Astrocyte (in vitro differentiated cells and primary cell): ENCODE results near the gene TIMMDC1. TPM values are rescaled to one million over a fixed set of nuclear protein-coding genes. Genes with fewer than 3 reads are reported as not detected.

Experiments
- DNase-seq: peaks from one replicate; pipeline ENCODE4 v3.0.0-alpha.2; 2010; ENCODE audit warnings: low read depth
- FAIRE-seq: peaks from 2 replicates; lab custom pipeline; 2011; peaks lifted over from hg19 to GRCh38; lab: Jason Lieb, UNC
- H2AFZ ChIP-seq: 2 replicates; pipeline ENCODE4 v1.6.0; 2012; ENCODE audit warnings: low read depth, low read length, inconsistent platforms
- H3K27ac ChIP-seq: 2 replicates; pipeline ENCODE4 v1.5.1; 2011; ENCODE audit warnings: low read depth, low read length, inconsistent platforms
- H3K27me3 ChIP-seq: 2 replicates; pipeline ENCODE4 v1.6.0; 2011; ENCODE audit warnings: low read length, inconsistent platforms; ENCODE audit not compliant: insufficient read depth
- H3K36me3 ChIP-seq: 2 replicates; pipeline ENCODE4 v1.5.1; 2011; ENCODE audit warnings: low read length, inconsistent platforms; ENCODE audit not compliant: insufficient read depth
- H3K4me1 ChIP-seq: 2 replicates; pipeline ENCODE4 v1.5.1; 2011; ENCODE audit warnings: low read length, inconsistent platforms; ENCODE audit not compliant: insufficient read depth
- H3K4me2 ChIP-seq: 2 replicates; pipeline ENCODE4 v1.6.0; 2012; ENCODE audit warnings: low read length, inconsistent platforms
- H3K4me3 ChIP-seq: 2 replicates; pipeline ENCODE4 v1.5.1; 2011; ENCODE audit warnings: low read depth, mild to moderate bottlenecking, low read length, inconsistent platforms; ENCODE audit not compliant: insufficient read depth
- H3K79me2 ChIP-seq: 2 replicates; pipeline ENCODE4 v1.6.0; 2012; ENCODE audit warnings: mild to moderate bottlenecking, low read length, inconsistent platforms; ENCODE audit not compliant: insufficient read depth
- H3K9ac ChIP-seq: 2 replicates; pipeline ENCODE4 v1.6.0; 2012; ENCODE audit warnings: mild to moderate bottlenecking, low read length, inconsistent platforms
- H3K9me3 ChIP-seq: 2 replicates; pipeline ENCODE4 v1.5.1; 2012; ENCODE audit warnings: low read depth, mild to moderate bottlenecking, low read length, inconsistent platforms; ENCODE audit not compliant: insufficient read depth
- H4K20me1 ChIP-seq: 2 replicates; pipeline ENCODE4 v1.6.0; 2012; ENCODE audit warnings: low read length, inconsistent platforms; ENCODE audit not compliant: insufficient read depth
- H3K27ac Mint-ChIP-seq: one replicate; pipeline ENCODE4 v1.8.0; 2021; ENCODE audit warnings: mild to moderate bottlenecking, mixed read lengths; ENCODE audit not compliant: unreplicated experiment
- H3K27me3 Mint-ChIP-seq: one replicate; pipeline ENCODE4 v1.8.0; 2021; ENCODE audit warnings: low read depth, mixed read lengths; ENCODE audit not compliant: unreplicated experiment
- H3K36me3 Mint-ChIP-seq: one replicate; pipeline ENCODE4 v1.8.0; 2021; ENCODE audit warnings: low read depth, mixed read lengths; ENCODE audit not compliant: unreplicated experiment
- H3K4me1 Mint-ChIP-seq: one replicate; pipeline ENCODE4 v1.8.0; 2021; ENCODE audit warnings: low read depth, mixed read lengths; ENCODE audit not compliant: unreplicated experiment
- H3K4me3 Mint-ChIP-seq: one replicate; pipeline ENCODE4 v1.8.0; 2021; ENCODE audit warnings: mild to moderate bottlenecking, moderate library complexity, mixed read lengths; ENCODE audit not compliant: unreplicated experiment
- H3K9me3 Mint-ChIP-seq: one replicate; pipeline ENCODE4 v1.8.0; 2021; ENCODE audit warnings: mild to moderate bottlenecking, mixed read lengths; ENCODE audit not compliant: unreplicated experiment
- CTCF ChIP-seq: IDR thresholded peaks from 2 replicates; pipeline ENCODE4 v1.5.1; 2011; ENCODE audit warnings: low read depth, mild to moderate bottlenecking, inconsistent platforms, low read length, moderate library complexity; ENCODE audit not compliant: insufficient read depth
- EZH2 ChIP-seq: IDR thresholded peaks from 2 replicates; pipeline ENCODE4 v1.6.1; 2012; ENCODE audit warnings: mild to moderate bottlenecking, low read length, inconsistent platforms; ENCODE audit not compliant: insufficient read depth
- total RNA-seq: library from RNA; stranded (reverse); gene quantifications from 2 replicates; pipeline ENCODE4 v1.2.1, GENCODE V29; 2021

Gene TIMMDC1
- total RNA-seq, 1 donor from 2014 or later: 109 TPM

- peaks cover 18% of the 10 kb centered on the region for H3K4me1 ChIP-seq
- Mint-ChIP-seq H3K4me1 (peaks cover 15% of the 10 kb centered on the region), H3K27me3 (no peaks in the 10 kb centered on the region), H3K4me3 (no peak overlapping the region), H3K9me3 (no peaks in the 10 kb centered on the region), H3K36me3 (peaks cover 15% of the 10 kb centered on the region), H3K27ac (no peak overlapping the region)
- TF ChIP-seq EZH2 (no peak), CTCF (no peak)
- H3K79me2 ChIP-seq: peaks cover 96% of the 10 kb centered on the region
- no peaks in the 10 kb centered on the region for H3K27me3 ChIP-seq
- peaks cover 82% of the 10 kb centered on the region for H4K20me1 ChIP-seq
- H3K4me2 ChIP-seq: no peak overlapping the region
- no peak overlapping the region for H3K9ac ChIP-seq
- H3K9me3 ChIP-seq: no peaks in the 10 kb centered on the region
- FAIRE-seq: no peak
- H3K4me3 ChIP-seq: no peak overlapping the region
- H2AFZ ChIP-seq: no peak overlapping the region
- no peak overlapping the region for H3K27ac ChIP-seq
- peaks cover 71% of the 10 kb centered on the region for H3K36me3 ChIP-seq
- no peak for DNase-seq
Observed at GRCh38 chr3:119457246-119457645, 41.1 kb upstream of the TIMMDC1 start.

GRCh38 chr3:119463171-119464169, 34.9 kb upstream of the TIMMDC1 start, which contains the start of gene TMEM39A:
TMEM39A (minus strand) TSS chr3:119463615; CDS start chr3:119462074, 1,541 bp downstream.
- H3K27me3 ChIP-seq: no peaks in the 10 kb centered on the region
- TF ChIP-seq EZH2: no peak
- TF ChIP-seq CTCF: no peak
- no peaks in the 10 kb centered on the region for H3K9me3 Mint-ChIP-seq
- H3K4me3 ChIP-seq: peak within 1 kb of the TSS; percentile 98
- H4K20me1 ChIP-seq: peaks cover 28% of the 10 kb centered on the region
- peak within 1 kb of the TSS; percentile 98 for H3K27ac ChIP-seq
- peaks cover 8% of the 10 kb centered on the region for H3K36me3 Mint-ChIP-seq
- H3K4me3 Mint-ChIP-seq: peak within 1 kb of the TSS; percentile 100
- no peaks in the 10 kb centered on the region for H3K27me3 Mint-ChIP-seq
- peak within 1 kb of the TSS; percentile 86 for H3K4me2 ChIP-seq
- FAIRE-seq (peak; percentile 43), DNase-seq (peak; percentile 93)
- peaks cover 28% of the 10 kb centered on the region for H3K4me1 ChIP-seq
- H3K36me3 ChIP-seq: peaks cover 27% of the 10 kb centered on the region
- peak within 1 kb of the TSS; percentile 100 for H3K9ac ChIP-seq
- H3K4me1 Mint-ChIP-seq: peaks cover 24% of the 10 kb centered on the region
- H3K9me3 ChIP-seq: no peaks in the 10 kb centered on the region
- peak within 1 kb of the TSS; percentile 99 for H3K27ac Mint-ChIP-seq
- H2AFZ ChIP-seq: peak within 1 kb of the TSS; percentile 93
- peaks cover 50% of the 10 kb centered on the region for H3K79me2 ChIP-seq
